ENCODE measurements around the gene SWT1. TPM values are rescaled to one million over a fixed set of nuclear protein-coding genes. Genes with fewer than 3 reads are reported as not detected.

SWT1 gene, protein sequence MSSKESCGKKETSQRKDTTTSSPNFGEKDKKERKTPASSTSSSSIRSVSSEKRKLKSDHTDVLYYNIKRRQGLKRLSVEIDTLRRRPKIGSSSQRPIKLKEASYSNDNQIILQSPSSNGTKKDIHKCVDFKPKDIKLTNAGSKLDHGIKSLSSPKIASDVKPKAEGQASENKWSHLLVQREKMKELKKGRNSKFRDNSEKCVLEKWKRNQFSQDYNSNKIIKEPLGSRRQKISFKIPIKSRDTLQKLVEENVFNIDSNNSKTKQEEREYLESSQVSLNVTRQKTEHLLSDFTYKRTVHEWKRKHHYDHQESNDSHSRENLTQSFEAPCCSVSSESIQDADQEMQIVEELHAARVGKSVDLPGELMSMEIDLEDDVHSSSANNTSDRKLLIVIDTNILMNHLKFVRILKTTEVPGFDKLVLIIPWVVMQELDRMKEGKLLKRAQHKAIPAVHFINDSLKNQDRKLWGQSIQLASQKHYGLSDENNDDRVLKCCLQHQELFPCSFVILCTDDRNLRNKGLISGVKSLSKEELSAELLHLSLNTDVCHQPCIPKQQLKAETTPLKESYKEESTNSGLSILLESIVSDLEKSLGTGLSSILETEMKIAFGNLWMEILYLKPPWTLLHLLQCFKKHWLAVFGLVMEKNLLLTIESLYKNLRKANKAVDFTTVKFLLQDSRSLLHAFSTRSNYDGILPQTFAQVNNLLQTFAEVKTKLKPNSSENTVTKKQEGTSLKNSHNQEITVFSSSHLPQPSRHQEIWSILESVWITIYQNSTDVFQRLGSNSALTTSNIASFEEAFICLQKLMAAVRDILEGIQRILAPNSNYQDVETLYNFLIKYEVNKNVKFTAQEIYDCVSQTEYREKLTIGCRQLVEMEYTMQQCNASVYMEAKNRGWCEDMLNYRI
- total RNA-seq: 3.3 and 5.8 TPM in 2 replicates

DNA sequence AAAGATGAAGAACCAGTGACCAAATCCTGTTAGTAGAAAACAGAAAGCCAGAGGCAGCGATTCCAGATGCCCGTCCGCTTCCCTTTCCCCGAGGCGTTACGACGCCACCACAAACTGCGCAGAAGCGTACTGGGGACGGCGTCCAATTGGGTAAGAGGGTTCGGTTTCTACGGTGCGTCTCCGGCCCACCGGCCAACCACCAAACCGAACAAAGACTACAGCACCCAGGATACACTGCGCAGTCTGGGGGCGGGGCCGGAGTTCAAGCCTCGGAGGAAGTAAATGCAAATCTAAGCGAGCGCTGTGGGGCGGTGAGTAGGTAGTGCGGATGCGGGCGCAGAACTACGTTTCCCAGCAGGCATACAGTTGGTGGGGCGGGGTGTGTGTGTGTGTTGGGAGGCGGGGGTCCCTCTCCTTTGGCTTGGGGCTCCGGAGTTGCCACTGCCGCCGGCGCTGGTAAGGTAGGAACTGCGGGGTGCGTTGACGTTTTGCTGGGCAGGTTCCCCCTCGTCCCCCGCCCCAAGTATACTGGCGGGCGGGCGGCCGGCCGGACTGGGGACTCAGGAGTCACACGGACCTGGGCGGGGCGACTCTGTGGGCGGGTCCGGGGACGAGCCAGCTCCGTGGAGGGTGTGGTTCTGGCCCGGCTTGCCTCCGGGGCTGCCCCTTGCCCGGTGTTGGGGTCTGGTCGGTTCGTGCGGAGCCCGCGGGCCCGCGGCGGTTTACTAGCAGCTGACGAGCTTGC, at the start of gene SWT1, which contains the start of gene TRMT1L:
Gene SWT1, plus strand, starts transcription at position 314 of the 745 bp plus-strand sequence. CDS start 3,675 bp downstream, outside the sequence.
Gene TRMT1L, minus strand, starts transcription at position 100 of the 745 bp plus-strand sequence. CDS start 241 bp downstream, outside the sequence.

DNA sequence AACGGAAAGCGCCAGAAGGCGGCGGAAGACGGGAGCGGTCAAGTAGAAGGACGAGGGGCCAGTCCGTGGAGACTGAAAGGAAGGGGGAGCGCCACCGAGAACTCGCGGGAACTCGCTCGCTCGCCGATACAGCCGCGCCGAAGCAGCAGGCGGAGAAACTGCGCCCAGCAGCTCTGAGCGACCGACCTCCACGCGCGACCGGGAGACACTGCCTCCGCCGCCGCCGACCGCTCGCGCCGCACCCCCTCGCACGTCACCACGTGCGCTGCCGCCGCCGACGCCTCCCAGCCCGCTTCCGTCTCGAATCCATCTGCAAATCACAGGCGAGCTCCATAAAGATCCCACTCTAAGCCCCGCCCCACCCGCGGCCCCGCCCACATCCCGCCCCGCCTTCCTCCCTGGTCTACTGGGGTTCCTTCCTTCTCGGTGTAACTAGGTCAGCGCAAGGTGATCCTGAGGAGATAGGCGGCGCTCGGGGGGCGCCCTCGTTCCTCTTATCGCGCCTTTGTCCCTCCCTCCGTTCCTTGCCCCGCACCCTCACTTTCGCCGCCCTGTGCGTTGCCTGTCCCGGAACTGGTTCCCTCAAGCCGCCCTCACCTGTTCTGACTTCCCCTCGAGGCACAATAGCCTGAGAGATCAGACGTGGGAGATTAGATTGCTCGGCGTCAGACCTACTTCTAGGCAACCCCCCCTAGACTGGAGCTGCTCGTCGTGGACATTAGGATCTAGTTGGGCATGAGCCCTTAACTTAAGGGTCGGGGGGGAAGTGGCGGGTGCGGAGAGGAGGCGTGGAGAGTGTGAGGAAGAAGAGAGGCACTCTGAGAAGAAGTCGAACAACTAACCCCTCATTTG, 160.3 kb downstream of the SWT1 start, which contains the start of gene IVNS1ABP:
Gene IVNS1ABP, minus strand, starts transcription at position 210 of the 852 bp plus-strand sequence. CDS start 7,750 bp downstream, outside the sequence.

Other genes with a start within 250 kb of the SWT1 start
- 13.1 and 33.3 TPM in 2 replicates for gene NIBAN1, start 182.7 kb upstream of the SWT1 start, total RNA-seq
- 12.3 and 18.2 TPM in 2 replicates for gene RNF2, start 111.6 kb upstream of the SWT1 start, total RNA-seq
- 18.6 and 22.9 TPM in 2 replicates for gene TRMT1L, start 214 bp upstream of the SWT1 start, total RNA-seq
- 37.4 and 46.6 TPM in 2 replicates for gene IVNS1ABP, start 160.1 kb downstream of the SWT1 start, total RNA-seq

Data from aortic smooth muscle cell (primary cell).